Measurements from ENCODE around the gene TCF7.

- TF ChIP-seq, protein P1, sequence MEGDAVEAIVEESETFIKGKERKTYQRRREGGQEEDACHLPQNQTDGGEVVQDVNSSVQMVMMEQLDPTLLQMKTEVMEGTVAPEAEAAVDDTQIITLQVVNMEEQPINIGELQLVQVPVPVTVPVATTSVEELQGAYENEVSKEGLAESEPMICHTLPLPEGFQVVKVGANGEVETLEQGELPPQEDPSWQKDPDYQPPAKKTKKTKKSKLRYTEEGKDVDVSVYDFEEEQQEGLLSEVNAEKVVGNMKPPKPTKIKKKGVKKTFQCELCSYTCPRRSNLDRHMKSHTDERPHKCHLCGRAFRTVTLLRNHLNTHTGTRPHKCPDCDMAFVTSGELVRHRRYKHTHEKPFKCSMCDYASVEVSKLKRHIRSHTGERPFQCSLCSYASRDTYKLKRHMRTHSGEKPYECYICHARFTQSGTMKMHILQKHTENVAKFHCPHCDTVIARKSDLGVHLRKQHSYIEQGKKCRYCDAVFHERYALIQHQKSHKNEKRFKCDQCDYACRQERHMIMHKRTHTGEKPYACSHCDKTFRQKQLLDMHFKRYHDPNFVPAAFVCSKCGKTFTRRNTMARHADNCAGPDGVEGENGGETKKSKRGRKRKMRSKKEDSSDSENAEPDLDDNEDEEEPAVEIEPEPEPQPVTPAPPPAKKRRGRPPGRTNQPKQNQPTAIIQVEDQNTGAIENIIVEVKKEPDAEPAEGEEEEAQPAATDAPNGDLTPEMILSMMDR (conservative IDR thresholded peaks at IDR 0.05) = no peak
- TF ChIP-seq ZFX (IDR thresholded peaks at IDR 0.05) = no peak
Measured at GRCh38 chr5:134183481-134183880, 69.0 kb downstream of the TCF7 start.

Measured in C4-2B (cell line).